KMS-11 (cell line): ENCODE results near the gene SMAD3.
A peak's percentile ranks its signal among the peaks of the same experiment; 100 is the strongest.

Source experiments
- H2AFZ ChIP-seq: fragments of 200-600 bp; sonication (generic); 2 replicates; pipeline ENCODE4 v1.6.1; 2016; ENCODE audit warnings: antibody characterized with exemption, mixed run types, low read depth
- H3K27ac ChIP-seq: fragments of 200-600 bp; sonication (generic); 2 replicates; pipeline ENCODE4 v1.6.1; 2016; ENCODE audit warnings: mild to moderate bottlenecking, mixed run types
- H3K27me3 ChIP-seq: fragments of 200-600 bp; sonication (generic); 2 replicates; pipeline ENCODE4 v1.6.1; 2017; ENCODE audit warnings: mild to moderate bottlenecking, low read depth, mixed run types, moderate library complexity; ENCODE audit not compliant: insufficient read depth
- H3K36me3 ChIP-seq: fragments of 200-600 bp; sonication (generic); 2 replicates; pipeline ENCODE4 v1.6.1; 2017; ENCODE audit warnings: mild to moderate bottlenecking, mixed run types; ENCODE audit not compliant: insufficient read depth
- H3K4me1 ChIP-seq: fragments of 200-600 bp; sonication (generic); 2 replicates; pipeline ENCODE4 v1.6.1; 2016; ENCODE audit warnings: mild to moderate bottlenecking, low read depth, mixed run types; ENCODE audit not compliant: poor library complexity, severe bottlenecking
- H3K4me2 ChIP-seq: fragments of 200-600 bp; sonication (generic); 2 replicates; pipeline ENCODE4 v1.7.0; 2016; ENCODE audit warnings: mild to moderate bottlenecking, mixed run types
- H3K4me3 ChIP-seq: fragments of 200-600 bp; sonication (generic); IDR thresholded peaks from 2 replicates; pipeline ENCODE4 v1.6.1; 2017; ENCODE audit warnings: low read depth, low read length, mixed read lengths; ENCODE audit not compliant: insufficient read depth
- H3K79me2 ChIP-seq: fragments of 200-600 bp; sonication (generic); 2 replicates; pipeline ENCODE4 v1.6.1; 2016; ENCODE audit warnings: low read depth, mixed run types; ENCODE audit not compliant: insufficient read depth
- H3K9ac ChIP-seq: fragments of 200-600 bp; sonication (generic); 2 replicates; pipeline ENCODE4 v1.6.1; 2016; ENCODE audit warnings: mild to moderate bottlenecking, mixed run types
- H4K20me1 ChIP-seq: fragments of 200-600 bp; sonication (generic); 2 replicates; pipeline ENCODE4 v1.6.1; 2016; ENCODE audit warnings: mild to moderate bottlenecking, mixed run types; ENCODE audit not compliant: insufficient read depth
- TF ChIP-seq, protein P1 (sequence below): fragments of 200-600 bp; sonication (generic); conservative IDR thresholded peaks from 2 replicates; pipeline ENCODE4 v1.6.1; 2017; ENCODE audit warnings: low read depth, mild to moderate bottlenecking, antibody characterized with exemption, low read length, moderate library complexity, mixed read lengths

SMAD3 gene

DNA sequence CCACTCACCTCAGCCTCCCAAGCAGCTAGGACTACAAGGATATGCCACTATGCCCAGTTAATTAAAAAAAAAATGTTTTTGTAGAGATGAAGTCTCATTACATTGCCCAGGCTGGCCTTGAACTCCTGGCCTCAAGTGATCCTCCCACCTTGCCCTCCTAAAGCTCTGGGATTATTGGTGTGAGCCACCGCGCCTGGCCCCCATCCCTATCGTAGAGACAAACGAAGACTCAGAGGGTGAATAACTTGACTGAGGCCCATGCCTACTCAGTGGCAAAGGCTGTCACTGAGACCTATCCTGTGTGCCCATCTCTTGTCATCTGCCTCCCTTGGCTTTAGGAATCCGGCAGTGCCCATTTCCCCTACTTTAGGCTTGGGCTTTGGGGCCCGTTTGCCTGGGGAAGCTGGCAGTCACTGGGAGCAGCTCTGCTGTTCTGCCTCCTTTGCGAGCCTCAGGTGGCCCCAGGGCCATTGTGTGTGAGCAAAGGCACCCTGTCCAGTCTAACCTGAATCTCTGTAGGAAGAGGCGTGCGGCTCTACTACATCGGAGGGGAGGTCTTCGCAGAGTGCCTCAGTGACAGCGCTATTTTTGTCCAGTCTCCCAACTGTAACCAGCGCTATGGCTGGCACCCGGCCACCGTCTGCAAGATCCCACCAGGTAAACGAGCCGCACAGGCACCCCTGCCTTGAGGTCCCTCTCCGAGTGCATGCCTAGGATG lies 119.0 kb downstream of the SMAD3 start:
- H3K36me3 ChIP-seq, result no peaks in the 10 kb centered on the region
- H3K79me2 ChIP-seq, result no peaks in the 10 kb centered on the region
- H3K4me2 ChIP-seq, result no peak overlapping the region
- H3K27me3 ChIP-seq, result no peaks in the 10 kb centered on the region
- H3K27ac ChIP-seq, result no peak overlapping the region
- peaks cover 28% of the 10 kb centered on the region for H3K4me1 ChIP-seq
- H3K9ac ChIP-seq, result no peak overlapping the region
- no peak overlapping the region for H3K4me3 ChIP-seq
- H4K20me1 ChIP-seq, result no peaks in the 10 kb centered on the region
- H2AFZ ChIP-seq, result no peak overlapping the region
- TF ChIP-seq, protein P1, sequence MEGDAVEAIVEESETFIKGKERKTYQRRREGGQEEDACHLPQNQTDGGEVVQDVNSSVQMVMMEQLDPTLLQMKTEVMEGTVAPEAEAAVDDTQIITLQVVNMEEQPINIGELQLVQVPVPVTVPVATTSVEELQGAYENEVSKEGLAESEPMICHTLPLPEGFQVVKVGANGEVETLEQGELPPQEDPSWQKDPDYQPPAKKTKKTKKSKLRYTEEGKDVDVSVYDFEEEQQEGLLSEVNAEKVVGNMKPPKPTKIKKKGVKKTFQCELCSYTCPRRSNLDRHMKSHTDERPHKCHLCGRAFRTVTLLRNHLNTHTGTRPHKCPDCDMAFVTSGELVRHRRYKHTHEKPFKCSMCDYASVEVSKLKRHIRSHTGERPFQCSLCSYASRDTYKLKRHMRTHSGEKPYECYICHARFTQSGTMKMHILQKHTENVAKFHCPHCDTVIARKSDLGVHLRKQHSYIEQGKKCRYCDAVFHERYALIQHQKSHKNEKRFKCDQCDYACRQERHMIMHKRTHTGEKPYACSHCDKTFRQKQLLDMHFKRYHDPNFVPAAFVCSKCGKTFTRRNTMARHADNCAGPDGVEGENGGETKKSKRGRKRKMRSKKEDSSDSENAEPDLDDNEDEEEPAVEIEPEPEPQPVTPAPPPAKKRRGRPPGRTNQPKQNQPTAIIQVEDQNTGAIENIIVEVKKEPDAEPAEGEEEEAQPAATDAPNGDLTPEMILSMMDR, result no peak

DNA sequence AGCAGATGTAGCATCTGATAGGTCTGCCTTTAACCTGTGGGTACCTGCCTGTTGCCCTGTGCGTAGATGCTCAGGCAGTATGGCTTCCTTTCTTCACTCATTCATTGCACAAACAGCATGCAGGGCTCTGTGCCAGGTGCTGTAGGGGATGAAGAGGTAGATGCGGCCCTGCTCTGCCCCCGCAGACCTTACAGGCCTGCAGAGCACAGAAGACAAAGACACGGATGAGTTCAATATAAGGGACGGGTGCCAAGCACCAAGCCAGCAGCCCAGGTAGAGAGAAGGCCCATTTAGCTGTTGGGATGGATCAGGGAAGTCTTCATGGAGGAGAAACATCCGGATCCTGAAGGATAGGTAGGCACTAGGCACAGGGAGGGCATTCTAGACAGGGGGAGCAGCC lies 119.6 kb downstream of the SMAD3 start:
- Histone ChIP-seq H2AFZ (no peak overlapping the region), H3K36me3 (no peaks in the 10 kb centered on the region), H3K27me3 (no peaks in the 10 kb centered on the region), H3K27ac (no peak overlapping the region), H3K79me2 (no peaks in the 10 kb centered on the region), H3K9ac (no peak overlapping the region), H3K4me1 (peaks cover 28% of the 10 kb centered on the region), H3K4me2 (no peak overlapping the region; the same call in 1 of the 2 replicates), H4K20me1 (no peaks in the 10 kb centered on the region), H3K4me3 (no peak overlapping the region)
- TF ChIP-seq, protein P1, result no peak

DNA sequence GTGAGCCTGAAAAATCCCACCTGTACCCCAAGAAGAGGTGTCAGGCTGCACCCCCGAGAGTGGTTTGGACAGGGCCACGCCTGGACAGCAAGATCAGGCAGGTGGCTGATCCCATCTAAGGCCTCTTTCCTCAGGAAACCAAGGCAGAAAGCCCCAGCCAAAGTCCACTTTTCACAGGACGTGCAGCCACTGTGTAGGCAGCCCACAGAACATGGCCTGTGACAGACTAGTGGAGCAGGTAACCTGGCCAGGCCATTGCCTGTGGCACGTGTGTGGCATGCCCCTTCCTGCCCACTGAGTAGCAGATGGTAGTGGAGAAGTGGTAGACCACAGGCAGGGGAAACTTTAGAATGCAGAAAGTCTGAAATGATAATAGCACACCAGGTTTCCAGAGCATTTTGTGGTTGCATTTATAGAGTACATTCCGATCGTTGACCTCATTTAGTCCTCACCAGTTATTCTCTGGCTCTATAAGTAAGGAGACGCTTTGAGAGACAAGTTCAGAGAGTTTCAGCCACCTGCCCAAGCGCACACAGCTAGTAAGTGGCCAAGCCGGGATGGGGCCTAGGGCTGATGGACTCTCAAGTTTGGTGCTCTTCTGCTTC lies 120.3 kb downstream of the SMAD3 start:
- Histone ChIP-seq H3K4me1 (peaks cover 28% of the 10 kb centered on the region), H3K79me2 (no peaks in the 10 kb centered on the region), H3K4me3 (no peak overlapping the region), H3K36me3 (no peaks in the 10 kb centered on the region), H3K4me2 (peak overlapping the region; percentile 59), H3K9ac (no peak overlapping the region), H2AFZ (no peak overlapping the region), H4K20me1 (no peaks in the 10 kb centered on the region), H3K27ac (0 out of 2 replicates have a peak overlapping the region, but pooled peaks have one; percentile 20), H3K27me3 (no peaks in the 10 kb centered on the region)
- TF ChIP-seq, protein P1, result no peak

DNA sequence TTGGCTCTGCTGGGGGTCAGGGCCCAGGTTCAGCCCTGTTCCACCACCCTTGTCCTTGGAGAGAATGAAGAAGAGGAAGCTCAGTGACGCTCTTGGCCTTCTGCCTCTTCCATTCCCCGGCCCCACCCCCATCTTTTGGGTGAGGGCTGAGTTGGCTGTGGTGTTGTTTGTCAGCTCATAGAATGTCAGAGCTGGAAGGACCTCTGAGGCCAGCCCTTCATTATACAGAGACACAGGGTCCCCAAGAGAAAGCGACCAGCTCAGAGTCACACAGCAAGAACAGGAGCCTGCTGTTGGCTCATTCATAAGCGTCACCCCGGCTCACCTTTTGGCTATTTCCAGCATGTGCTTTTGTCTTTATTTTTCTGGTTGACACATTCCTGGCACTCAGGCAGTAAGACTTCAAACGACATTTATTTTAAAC lies 120.8 kb downstream of the SMAD3 start:
- H3K4me1 ChIP-seq, result peaks cover 28% of the 10 kb centered on the region

More for the DNA sequence above, 120.8 kb downstream of the SMAD3 start:
- Histone ChIP-seq H4K20me1 (no peaks in the 10 kb centered on the region), H3K36me3 (no peaks in the 10 kb centered on the region), H3K9ac (no peak overlapping the region), H3K27me3 (no peaks in the 10 kb centered on the region), H2AFZ (no peak overlapping the region), H3K79me2 (no peaks in the 10 kb centered on the region), H3K4me2 (peak overlapping the region; percentile 59), H3K4me3 (no peak overlapping the region), H3K27ac (no peak overlapping the region)
- TF ChIP-seq, protein P1, result no peak
